Body of pancreas (tissue), 4 donors: ENCODE measurements around the gene SNAPC4. TPM values are rescaled to one million over a fixed set of nuclear protein-coding genes. Genes with fewer than 3 reads are reported as not detected.

Source experiments
- ATAC-seq: fragments of 150-250 bp; one replicate; pipeline ENCODE4 v1.9.1; 2016
- DNase-seq, 4 donors: peaks; one replicate each; pipeline ENCODE4 v3.0.0-alpha.2; 2019
- H3K27ac ChIP-seq, 4 donors: fragments of 200-600 bp; sonication (generic); 1 replicate in 3 of 4; 2 replicates in 1 of 4; pipeline versions ENCODE4 v1.5.1 to v1.6.1; 2016 to 2019; ENCODE audit warnings: mild to moderate bottlenecking in 1 of 4, mixed read lengths in 1 of 4, moderate library complexity in 1 of 4
- H3K27me3 ChIP-seq, 2 donors: fragments of 200-600 bp; sonication (generic); one replicate each; pipeline ENCODE4 v1.6.0; 2016; ENCODE audit warnings: mild to moderate bottlenecking in 1 of 2
- H3K36me3 ChIP-seq, 2 donors: fragments of 200-600 bp; sonication (generic); replicated peaks in 1 of 2; 2 replicates each; pipeline ENCODE4 v1.5.1; 2016; ENCODE audit warnings: low read depth in 2 of 2; ENCODE audit not compliant: insufficient read depth in 1 of 2
- H3K4me1 ChIP-seq: fragments of 200-600 bp; sonication (generic); one replicate; pipeline ENCODE4 v1.6.0; 2016
- H3K4me3 ChIP-seq, 2 donors: fragments of 200-600 bp; sonication (generic); 1 replicate in 1 of 2; 2 replicates in 1 of 2; pipeline ENCODE4 v1.5.1; 2016 to 2019
- H3K9me3 ChIP-seq, 3 donors: fragments of 200-600 bp; sonication (generic); 1 replicate in 2 of 3; 2 replicates in 1 of 3; pipeline ENCODE4 v1.5.1; 2016
- CTCF ChIP-seq, 7 experiments: fragments of 450-650 bp in 4 of 7; fragments of 200-600 bp in 3 of 7; sonication (generic) in 3 of 7; IDR thresholded peaks; one replicate each; pipeline ENCODE4 v1.5.1; 2016 to 2019; ENCODE audit warnings: antibody characterized with exemption in 7 of 7
- POLR2A ChIP-seq, 3 donors: fragments of 450-650 bp; IDR thresholded peaks; one replicate each; pipeline ENCODE4 v1.6.1; 2016; ENCODE audit warnings: antibody characterized with exemption in 3 of 3, mild to moderate bottlenecking in 2 of 3
- WGBS, 2 donors: methylation state at CpG; one replicate each; pipeline ENCODE4 v1.1.5; 2017; 5-methylcytosine and 5-hydroxymethylcytosine counted together
- intact Hi-C: fragments of 100-400 bp; cut with DNase I; formaldehyde crosslinking; loops from one replicate; pipeline ENCODE4 v1.15.1; 2023
- total RNA-seq, 2 donors: library from RNA; depleted of rRNA; stranded (reverse); fragments of >200 nt; gene quantifications; one replicate each; pipeline ENCODE4 v1.1.0, GENCODE V29; 2016

Gene SNAPC4
- total RNA-seq, 2 donors from 2014 or later = 8.8 to 19.1 TPM

- intact Hi-C loops = no loop called here
- Histone ChIP-seq H3K27me3 (no peaks in the 10 kb centered on the region), H3K4me1 (no peaks in the 10 kb centered on the region), H3K27ac (no peak overlapping the region), H3K9me3 (no peaks in the 10 kb centered on the region), H3K4me3 (no peak overlapping the region), H3K36me3 (peaks cover 4 to 14% of the 10 kb centered on the region in 2 donors)
- TF ChIP-seq CTCF (IDR thresholded peaks at IDR 0.05) (no peak), POLR2A (IDR thresholded peaks at IDR 0.05) (no peak)
- DNase-seq (no peak), ATAC-seq (no peak)
- WGBS, 2 donors = 93% methylated on average over 25 of the region's 25 CpGs; no CpG with 5 or more reads in 1 of the 2 donors
These were observed 17.9 kb downstream of the SNAPC4 start for GRCh38 chr9:136381966-136382513.

- TF ChIP-seq POLR2A (IDR thresholded peaks at IDR 0.05) (no peak), CTCF (IDR thresholded peaks at IDR 0.05) (no peak)
- Histone ChIP-seq H3K36me3 (peaks cover 4 to 14% of the 10 kb centered on the region in 2 donors), H3K27me3 (no peaks in the 10 kb centered on the region), H3K27ac (no peak overlapping the region), H3K4me3 (no peak overlapping the region), H3K9me3 (no peaks in the 10 kb centered on the region), H3K4me1 (no peaks in the 10 kb centered on the region)
- no peak for ATAC-seq
- WGBS, 2 donors = 83 to 100% methylated on average over 3 to 9 of the region's 9 CpGs
- intact Hi-C loops = no loop called here
- DNase-seq = no peak
These were observed 18.7 kb downstream of the SNAPC4 start for GRCh38 chr9:136381311-136381710.

- ATAC-seq = no peak
- whole genome bisulfite sequencing, 2 donors = 80 to 91% methylated on average over 1 to 17 of the region's 17 CpGs
These were observed 19.6 kb downstream of the SNAPC4 start for GRCh38 chr9:136380381-136380780.

GRCh38 chr9:136379891-136380290 lies 20.1 kb downstream of the SNAPC4 start:
- intact Hi-C loops = no loop called here
- peaks cover 4 to 10% of the 10 kb centered on the region in 2 donors for H3K36me3 ChIP-seq
- no peak for ATAC-seq
- TF ChIP-seq POLR2A (IDR thresholded peaks at IDR 0.05) (no peak), CTCF (IDR thresholded peaks at IDR 0.05) (no peak)
- no peak for DNase-seq
- no peaks in the 10 kb centered on the region for H3K4me1 ChIP-seq
- WGBS, 2 donors = 60 to 88% methylated on average over 1 to 11 of the region's 11 CpGs
- H3K4me3 ChIP-seq = no peak overlapping the region
- H3K9me3 ChIP-seq = no peaks in the 10 kb centered on the region
- H3K27me3 ChIP-seq = no peaks in the 10 kb centered on the region
- H3K27ac ChIP-seq = no peak overlapping the region

More at GRCh38 chr9:136380381-136380780, 19.6 kb downstream of the SNAPC4 start:
- intact Hi-C loops = no loop called here
- peaks cover 4 to 10% of the 10 kb centered on the region in 2 donors for H3K36me3 ChIP-seq
- no peaks in the 10 kb centered on the region for H3K4me1 ChIP-seq
- H3K27ac ChIP-seq = no peak overlapping the region
- TF ChIP-seq POLR2A (IDR thresholded peaks at IDR 0.05) = no peak
- TF ChIP-seq CTCF (IDR thresholded peaks at IDR 0.05) = no peak
- no peak for DNase-seq
- H3K27me3 ChIP-seq = no peaks in the 10 kb centered on the region
- no peak overlapping the region for H3K4me3 ChIP-seq
- no peaks in the 10 kb centered on the region for H3K9me3 ChIP-seq

DNA sequence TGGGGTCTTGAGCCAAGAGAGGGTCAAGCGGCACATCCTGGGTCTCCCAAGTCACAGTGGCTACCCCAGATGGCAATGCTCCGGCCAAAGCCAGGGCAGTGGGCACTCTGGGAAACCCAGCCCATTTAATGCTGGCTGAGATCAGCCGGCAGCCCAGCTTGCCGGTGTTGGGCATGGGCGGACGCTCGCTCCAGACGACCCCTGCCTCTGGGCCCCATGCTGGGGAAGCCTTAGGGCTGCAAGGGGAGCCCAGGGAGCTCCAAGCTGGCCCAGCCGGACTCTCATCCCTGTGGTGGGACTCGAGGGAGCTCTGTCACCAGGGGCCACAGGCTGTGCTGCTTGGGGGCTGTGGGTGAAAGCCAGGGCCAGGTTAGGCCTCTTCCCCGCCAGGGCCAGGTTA lies 20.6 kb downstream of the SNAPC4 start:
- TF ChIP-seq CTCF (IDR thresholded peaks at IDR 0.05) = no peak
- TF ChIP-seq POLR2A (IDR thresholded peaks at IDR 0.05) = no peak
- H3K36me3 ChIP-seq = peaks cover 4 to 10% of the 10 kb centered on the region in 2 donors
- ATAC-seq (no peak), DNase-seq (no peak)
- H3K27ac ChIP-seq = no peak overlapping the region
- WGBS, 2 donors = 89 to 100% methylated on average over 1 to 11 of the region's 11 CpGs
- intact Hi-C loops = no loop called here
- H3K9me3 ChIP-seq = no peaks in the 10 kb centered on the region
- H3K4me3 ChIP-seq = no peak overlapping the region
- no peaks in the 10 kb centered on the region for H3K4me1 ChIP-seq
- H3K27me3 ChIP-seq = no peaks in the 10 kb centered on the region
